Activated T-helper 1 cell treated with anti-CD3 and anti-CD28 coated beads, Interleukin-2, amount 50 U/mL, for 16 hours (primary cell): ENCODE measurements around the gene SNX1.
"Not testable (repeated sequence)": the region's sequence is repeated elsewhere in the genome, so short reads cannot be mapped to it uniquely, and the experiment has no call there.

Experiments
- DNase-seq, 2 donors: peaks; one replicate each; pipeline ENCODE4 v3.0.0-alpha.2; 2020; ENCODE audit warnings: low read depth in 1 of 2, low spot score in 1 of 2

SNX1 gene

GRCh38 chr15:64072812-64073211, 23.0 kb upstream of the SNX1 start:
- DNase-seq = no peak

- DNase-seq = not testable (repeated sequence)
These were observed 22.3 kb upstream of the SNX1 start for GRCh38 chr15:64073496-64073895.

GRCh38 chr15:64082757-64083156, 13.0 kb upstream of the SNX1 start:
- DNase-seq = no peak

GRCh38 chr15:64089543-64090280, 6.1 kb upstream of the SNX1 start:
- DNase-seq = no peak

GRCh38 chr15:64090527-64090926, 5.3 kb upstream of the SNX1 start:
- DNase-seq = no peak

- DNase-seq = no peak
These were observed 3.5 kb upstream of the SNX1 start for GRCh38 chr15:64092075-64092820.

GRCh38 chr15:64092864-64093626, 2.7 kb upstream of the SNX1 start:
- no peak for DNase-seq

GRCh38 chr15:64093627-64094417, 2.0 kb upstream of the SNX1 start, which contains the start of gene CIAO2A:
Gene CIAO2A, minus strand, starts transcription at chr15:64093838. Its CDS starts 70 bp downstream, at chr15:64093768.
- DNase-seq = peak; percentile 79 to 83

GRCh38 chr15:64095431-64095794, 369 bp upstream of the SNX1 start:
- no peak for DNase-seq

GRCh38 chr15:64096668-64097384, 1.0 kb downstream of the SNX1 start:
- DNase-seq = no peak

GRCh38 chr15:64099379-64099778, 3.6 kb downstream of the SNX1 start:
- no peak for DNase-seq

- no peak for DNase-seq
These were observed 5.2 kb downstream of the SNX1 start for GRCh38 chr15:64100958-64101357.

GRCh38 chr15:64102497-64102896, 6.7 kb downstream of the SNX1 start:
- DNase-seq = no peak

- DNase-seq = no peak
These were observed 9.4 kb downstream of the SNX1 start for GRCh38 chr15:64105113-64105704.

GRCh38 chr15:64107337-64107736, 11.6 kb downstream of the SNX1 start:
- no peak for DNase-seq

GRCh38 chr15:64110108-64110701, 14.4 kb downstream of the SNX1 start:
- not testable (repeated sequence) for DNase-seq

- no peak for DNase-seq
These were observed 15.3 kb downstream of the SNX1 start for GRCh38 chr15:64110950-64111678.

- no peak for DNase-seq
These were observed 15.9 kb downstream of the SNX1 start for GRCh38 chr15:64111679-64112050.
